KMS-11 (cell line): ENCODE data around the gene PHGDH.
"Not testable (repeated sequence)": the region's sequence is repeated elsewhere in the genome, so short reads cannot be mapped to it uniquely, and the experiment has no call there.

ENCODE experiments used
- H2AFZ ChIP-seq: fragments of 200-600 bp; sonication (generic); 2 replicates; pipeline ENCODE4 v1.6.1; 2016; ENCODE audit warnings: antibody characterized with exemption, mixed run types, low read depth
- H3K27ac ChIP-seq: fragments of 200-600 bp; sonication (generic); 2 replicates; pipeline ENCODE4 v1.6.1; 2016; ENCODE audit warnings: mild to moderate bottlenecking, mixed run types
- H3K27me3 ChIP-seq: fragments of 200-600 bp; sonication (generic); 2 replicates; pipeline ENCODE4 v1.6.1; 2017; ENCODE audit warnings: mild to moderate bottlenecking, low read depth, mixed run types, moderate library complexity; ENCODE audit not compliant: insufficient read depth
- H3K36me3 ChIP-seq: fragments of 200-600 bp; sonication (generic); 2 replicates; pipeline ENCODE4 v1.6.1; 2017; ENCODE audit warnings: mild to moderate bottlenecking, mixed run types; ENCODE audit not compliant: insufficient read depth
- H3K4me1 ChIP-seq: fragments of 200-600 bp; sonication (generic); 2 replicates; pipeline ENCODE4 v1.6.1; 2016; ENCODE audit warnings: mild to moderate bottlenecking, low read depth, mixed run types; ENCODE audit not compliant: poor library complexity, severe bottlenecking
- H3K4me2 ChIP-seq: fragments of 200-600 bp; sonication (generic); 2 replicates; pipeline ENCODE4 v1.7.0; 2016; ENCODE audit warnings: mild to moderate bottlenecking, mixed run types
- H3K4me3 ChIP-seq: fragments of 200-600 bp; sonication (generic); IDR thresholded peaks from 2 replicates; pipeline ENCODE4 v1.6.1; 2017; ENCODE audit warnings: low read depth, low read length, mixed read lengths; ENCODE audit not compliant: insufficient read depth
- H3K79me2 ChIP-seq: fragments of 200-600 bp; sonication (generic); 2 replicates; pipeline ENCODE4 v1.6.1; 2016; ENCODE audit warnings: low read depth, mixed run types; ENCODE audit not compliant: insufficient read depth
- H3K9ac ChIP-seq: fragments of 200-600 bp; sonication (generic); 2 replicates; pipeline ENCODE4 v1.6.1; 2016; ENCODE audit warnings: mild to moderate bottlenecking, mixed run types
- H4K20me1 ChIP-seq: fragments of 200-600 bp; sonication (generic); 2 replicates; pipeline ENCODE4 v1.6.1; 2016; ENCODE audit warnings: mild to moderate bottlenecking, mixed run types; ENCODE audit not compliant: insufficient read depth
- CTCF ChIP-seq: fragments of 200-600 bp; sonication (generic); conservative IDR thresholded peaks from 2 replicates; pipeline ENCODE4 v1.6.1; 2017; ENCODE audit warnings: low read depth, mild to moderate bottlenecking, antibody characterized with exemption, low read length, moderate library complexity, mixed read lengths

Gene PHGDH

GRCh38 chr1:119700326-119700725 is 11.4 kb upstream of the PHGDH start:
- Histone ChIP-seq H3K36me3 (no peaks in the 10 kb centered on the region), H3K4me3 (no peak overlapping the region), H3K9ac (no peak overlapping the region), H3K4me1 (no peaks in the 10 kb centered on the region), H3K79me2 (no peaks in the 10 kb centered on the region), H3K27me3 (no peaks in the 10 kb centered on the region), H3K27ac (no peak overlapping the region), H4K20me1 (no peaks in the 10 kb centered on the region), H3K4me2 (no peak overlapping the region), H2AFZ (no peak overlapping the region)
- no peak for TF ChIP-seq CTCF

GRCh38 chr1:119701659-119702058 is 10.1 kb upstream of the PHGDH start:
- Histone ChIP-seq H3K4me1 (no peaks in the 10 kb centered on the region), H2AFZ (no peak overlapping the region), H3K27me3 (no peaks in the 10 kb centered on the region), H3K4me2 (no peak overlapping the region), H3K4me3 (no peak overlapping the region), H3K36me3 (no peaks in the 10 kb centered on the region), H4K20me1 (no peaks in the 10 kb centered on the region), H3K27ac (no peak overlapping the region), H3K9ac (no peak overlapping the region), H3K79me2 (no peaks in the 10 kb centered on the region)
- TF ChIP-seq CTCF, result no peak

GRCh38 chr1:119702384-119702783 is 9.3 kb upstream of the PHGDH start:
- Histone ChIP-seq H3K9ac (no peak overlapping the region), H3K4me3 (no peak overlapping the region), H3K27me3 (no peaks in the 10 kb centered on the region), H3K4me1 (no peaks in the 10 kb centered on the region), H2AFZ (no peak overlapping the region), H3K27ac (no peak overlapping the region), H3K79me2 (no peaks in the 10 kb centered on the region), H3K4me2 (no peak overlapping the region), H4K20me1 (no peaks in the 10 kb centered on the region), H3K36me3 (no peaks in the 10 kb centered on the region)
- no peak for TF ChIP-seq CTCF

- TF ChIP-seq CTCF, result no peak
- no peak overlapping the region for H3K27ac ChIP-seq
- H3K27me3 ChIP-seq, result no peaks in the 10 kb centered on the region
- no peaks in the 10 kb centered on the region for H3K79me2 ChIP-seq
- H4K20me1 ChIP-seq, result no peaks in the 10 kb centered on the region
- no peak overlapping the region for H3K4me2 ChIP-seq
- H3K9ac ChIP-seq, result no peak overlapping the region
- no peaks in the 10 kb centered on the region for H3K36me3 ChIP-seq
- no peak overlapping the region for H2AFZ ChIP-seq
- H3K4me1 ChIP-seq, result no peaks in the 10 kb centered on the region
- H3K4me3 ChIP-seq, result no peak overlapping the region
Observed at GRCh38 chr1:119703666-119704450, 7.9 kb upstream of the PHGDH start.

- H3K79me2 ChIP-seq, H3K4me3 ChIP-seq: not testable (repeated sequence)
Observed at GRCh38 chr1:119706599-119706998, 5.1 kb upstream of the PHGDH start.

GRCh38 chr1:119711356-119711803 is 354 bp upstream of the PHGDH start:
- Histone ChIP-seq H3K9ac (peak overlapping the region; percentile 41; the same call in 1 of the 2 replicates), H3K79me2 (peaks cover 15% of the 10 kb centered on the region; the same call in 1 of the 2 replicates), H3K4me1 (peaks cover 18% of the 10 kb centered on the region), H2AFZ (peak overlapping the region; percentile 63; the same call in 1 of the 2 replicates), H3K4me2 (peak overlapping the region; percentile 31; the same call in 1 of the 2 replicates)
- not testable (repeated sequence) for H4K20me1 ChIP-seq, H3K4me3 ChIP-seq, H3K36me3 ChIP-seq, H3K27ac ChIP-seq, H3K27me3 ChIP-seq

More at GRCh38 chr1:119706599-119706998, 5.1 kb upstream of the PHGDH start:
- not testable (repeated sequence) for H4K20me1 ChIP-seq, H2AFZ ChIP-seq, H3K27me3 ChIP-seq, H3K9ac ChIP-seq, H3K4me1 ChIP-seq, H3K4me2 ChIP-seq, H3K36me3 ChIP-seq, H3K27ac ChIP-seq
